SU-DHL-6 (cell line): ENCODE data around the gene SNAP29.
"Not testable (repeated sequence)": the region's sequence is repeated elsewhere in the genome, so short reads cannot be mapped to it uniquely, and the experiment has no call there.

Experiments used
- EZH2phosphoT487 ChIP-seq: fragments of 200-600 bp; sonication (generic), shearing (Covaris generic); conservative IDR thresholded peaks from 2 replicates; pipeline ENCODE4 v1.6.1; 2018; ENCODE audit warnings: mild to moderate bottlenecking, antibody characterized with exemption, low read length, moderate library complexity, mixed read lengths
- TF ChIP-seq, protein P1 (sequence below): fragments of 200-600 bp; sonication (generic); IDR thresholded peaks from one replicate; pipeline ENCODE4 v1.5.1; 2017; ENCODE audit warnings: antibody characterized with exemption, mild to moderate bottlenecking, low read length, moderate library complexity; ENCODE audit not compliant: insufficient read depth, poor library complexity, severe bottlenecking

- TF ChIP-seq, protein P1, sequence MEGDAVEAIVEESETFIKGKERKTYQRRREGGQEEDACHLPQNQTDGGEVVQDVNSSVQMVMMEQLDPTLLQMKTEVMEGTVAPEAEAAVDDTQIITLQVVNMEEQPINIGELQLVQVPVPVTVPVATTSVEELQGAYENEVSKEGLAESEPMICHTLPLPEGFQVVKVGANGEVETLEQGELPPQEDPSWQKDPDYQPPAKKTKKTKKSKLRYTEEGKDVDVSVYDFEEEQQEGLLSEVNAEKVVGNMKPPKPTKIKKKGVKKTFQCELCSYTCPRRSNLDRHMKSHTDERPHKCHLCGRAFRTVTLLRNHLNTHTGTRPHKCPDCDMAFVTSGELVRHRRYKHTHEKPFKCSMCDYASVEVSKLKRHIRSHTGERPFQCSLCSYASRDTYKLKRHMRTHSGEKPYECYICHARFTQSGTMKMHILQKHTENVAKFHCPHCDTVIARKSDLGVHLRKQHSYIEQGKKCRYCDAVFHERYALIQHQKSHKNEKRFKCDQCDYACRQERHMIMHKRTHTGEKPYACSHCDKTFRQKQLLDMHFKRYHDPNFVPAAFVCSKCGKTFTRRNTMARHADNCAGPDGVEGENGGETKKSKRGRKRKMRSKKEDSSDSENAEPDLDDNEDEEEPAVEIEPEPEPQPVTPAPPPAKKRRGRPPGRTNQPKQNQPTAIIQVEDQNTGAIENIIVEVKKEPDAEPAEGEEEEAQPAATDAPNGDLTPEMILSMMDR = not testable (repeated sequence)
- not testable (repeated sequence) for TF ChIP-seq EZH2phosphoT487
These were observed 37.0 kb upstream of the SNAP29 start for GRCh38 chr22:20821717-20822239.
